NCI-H2227 (cell line): ENCODE results near the gene NDOR1.
"Not testable (repeated sequence)": the region's sequence is repeated elsewhere in the genome, so short reads cannot be mapped to it uniquely, and the experiment has no call there.

Experiments used
- DNase-seq: peaks from one replicate; lab custom pipeline; 2025; ENCODE audit not compliant: unreplicated experiment; lab: John Stamatoyannopoulos, UW

NDOR1 gene

GRCh38 chr9:137241490-137242268 is 36.2 kb downstream of the NDOR1 start:
- DNase-seq = peak; percentile 54

- no peak for DNase-seq
Observed at GRCh38 chr9:137242269-137243203, 37.0 kb downstream of the NDOR1 start.

- DNase-seq = not testable (repeated sequence)
Observed at GRCh38 chr9:137243266-137243625, 37.7 kb downstream of the NDOR1 start.

GRCh38 chr9:137243626-137244485 is 38.4 kb downstream of the NDOR1 start:
- DNase-seq = no peak

GRCh38 chr9:137244486-137245449 is 39.3 kb downstream of the NDOR1 start:
- DNase-seq = no peak

- DNase-seq = no peak
Observed at GRCh38 chr9:137245450-137246421, 40.2 kb downstream of the NDOR1 start.

- DNase-seq = no peak
Observed at GRCh38 chr9:137247135-137247915, 41.8 kb downstream of the NDOR1 start.

- no peak for DNase-seq
Observed at GRCh38 chr9:137247916-137248175, 42.3 kb downstream of the NDOR1 start.

GRCh38 chr9:137250329-137251193 is 45.1 kb downstream of the NDOR1 start:
- DNase-seq = no peak

GRCh38 chr9:137251194-137251461 is 45.6 kb downstream of the NDOR1 start, which contains the start of gene STPG3:
Gene STPG3 (plus strand): TSS chr9:137251286. CDS start chr9:137251287, 1 bp downstream.
- no peak for DNase-seq

- DNase-seq = no peak
Observed at GRCh38 chr9:137251490-137252268, 46.2 kb downstream of the NDOR1 start.

- DNase-seq = no peak
Observed at GRCh38 chr9:137252555-137253506, 47.3 kb downstream of the NDOR1 start.

GRCh38 chr9:137253717-137254623 is 48.5 kb downstream of the NDOR1 start:
- no peak for DNase-seq

GRCh38 chr9:137254624-137255447 is 49.3 kb downstream of the NDOR1 start, which contains the start of gene NELFB:
Gene NELFB (plus strand): TSS chr9:137255327.
- DNase-seq = peak; percentile 92
